Stromal cell of bone marrow (primary cell): Measurements from ENCODE around the gene SESN1.
"Not testable (repeated sequence)": the region's sequence is repeated elsewhere in the genome, so short reads cannot be mapped to it uniquely, and the experiment has no call there.

Experiments
- DNase-seq: peaks from one replicate; pipeline ENCODE4 v3.0.0-alpha.2; 2012; ENCODE audit warnings: low read depth

SESN1 gene

DNA sequence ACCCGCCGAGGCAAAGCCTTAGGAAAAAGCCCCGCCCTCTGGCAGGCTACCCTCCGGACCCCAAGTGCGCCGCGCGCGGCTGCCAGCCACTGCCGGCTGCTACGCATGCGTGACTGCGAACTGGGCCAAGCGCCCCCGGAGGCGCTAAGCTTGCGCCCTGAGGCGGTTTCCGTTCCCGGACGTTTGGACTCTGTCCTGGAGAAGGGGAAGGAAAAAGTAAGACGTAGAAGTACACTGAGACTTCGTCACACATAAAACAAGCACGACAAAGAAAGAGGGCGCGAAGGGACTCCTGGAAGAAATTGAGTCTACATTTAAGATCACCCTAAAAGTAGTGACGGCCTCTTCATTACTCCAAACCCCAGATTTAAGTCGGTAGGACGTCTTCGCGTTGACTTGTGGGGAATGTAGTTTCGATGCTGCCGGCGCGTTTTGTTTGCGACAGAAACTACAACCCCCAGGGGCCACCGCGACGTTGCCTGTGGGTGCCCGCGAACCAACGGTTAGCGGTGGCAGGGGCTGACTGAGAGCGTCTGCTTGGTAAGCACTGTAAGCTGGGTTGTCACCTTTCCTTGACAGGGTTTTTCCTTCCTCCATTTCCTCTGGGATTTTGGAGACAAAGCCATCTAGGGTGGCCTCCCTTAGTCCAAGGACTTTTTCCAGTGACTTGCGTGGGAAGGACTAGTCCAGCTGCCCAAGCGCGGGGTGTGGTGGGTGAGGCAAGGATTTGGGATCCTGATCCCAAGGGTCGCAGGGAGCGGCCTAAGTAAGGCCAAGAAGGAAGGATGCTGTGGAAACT lies 589 bp upstream of the SESN1 start, which contains the start of gene CEP57L1:
CEP57L1 (plus strand) TSS at position 472 of the 799 bp plus-strand sequence. CDS start 49,715 bp downstream, outside the sequence.
- DNase-seq = peak; percentile 92

- no peak for DNase-seq
Observed at GRCh38 chr6:109093732-109094415, 772 bp downstream of the SESN1 start.

GRCh38 chr6:109092074-109092473 lies 2.6 kb downstream of the SESN1 start:
- no peak for DNase-seq

DNA sequence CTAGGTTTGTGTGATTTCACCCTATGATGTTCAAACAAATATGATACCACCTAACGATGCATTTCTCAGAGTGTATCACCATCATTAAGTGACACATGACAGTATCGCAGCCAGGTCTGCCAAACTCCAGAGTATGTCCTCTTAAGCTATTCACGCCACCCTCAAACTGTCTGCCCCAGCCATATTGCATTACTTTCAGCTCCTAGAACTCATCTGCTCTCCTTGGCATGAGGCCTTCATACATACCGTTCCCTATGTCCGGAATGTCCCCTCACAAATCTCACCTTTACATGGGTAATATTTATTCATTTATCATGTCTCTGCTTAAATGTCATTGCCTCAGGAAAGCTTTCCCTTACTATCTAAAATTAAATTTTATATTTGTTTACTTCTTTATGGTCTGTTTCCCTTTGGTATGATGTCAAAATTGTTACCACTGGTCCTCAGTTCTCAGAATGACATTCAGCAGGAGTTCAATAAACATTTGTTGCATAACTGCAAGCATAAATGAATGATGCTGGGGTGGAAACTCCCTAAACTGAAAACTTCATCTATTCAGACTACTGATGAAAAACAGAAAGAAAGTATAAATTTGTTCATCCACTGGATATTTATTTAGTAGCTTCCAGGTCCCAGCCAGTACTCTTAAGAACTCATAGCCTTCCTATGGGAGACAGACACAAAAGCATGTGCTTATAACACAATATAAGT lies 3.2 kb downstream of the SESN1 start:
- no peak for DNase-seq

DNA sequence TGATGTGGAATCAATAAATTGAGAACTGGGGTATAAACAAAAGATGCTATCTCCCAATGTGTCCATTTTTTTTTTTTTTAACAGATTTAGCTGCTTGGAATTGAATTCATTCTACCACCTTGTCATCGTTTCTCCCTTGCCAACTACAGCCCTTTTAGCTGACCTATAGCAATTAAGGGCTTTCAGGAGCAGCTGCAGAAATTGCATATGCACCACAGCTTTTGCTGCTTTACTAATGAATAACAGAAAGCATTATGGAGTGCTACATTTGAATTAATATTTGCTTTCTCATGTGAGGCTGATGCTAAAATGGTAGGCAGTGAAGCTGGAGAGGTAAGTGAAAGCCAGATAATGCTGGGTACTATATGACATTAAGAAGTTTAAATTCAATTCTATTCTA lies 5.7 kb downstream of the SESN1 start:
- no peak for DNase-seq

DNA sequence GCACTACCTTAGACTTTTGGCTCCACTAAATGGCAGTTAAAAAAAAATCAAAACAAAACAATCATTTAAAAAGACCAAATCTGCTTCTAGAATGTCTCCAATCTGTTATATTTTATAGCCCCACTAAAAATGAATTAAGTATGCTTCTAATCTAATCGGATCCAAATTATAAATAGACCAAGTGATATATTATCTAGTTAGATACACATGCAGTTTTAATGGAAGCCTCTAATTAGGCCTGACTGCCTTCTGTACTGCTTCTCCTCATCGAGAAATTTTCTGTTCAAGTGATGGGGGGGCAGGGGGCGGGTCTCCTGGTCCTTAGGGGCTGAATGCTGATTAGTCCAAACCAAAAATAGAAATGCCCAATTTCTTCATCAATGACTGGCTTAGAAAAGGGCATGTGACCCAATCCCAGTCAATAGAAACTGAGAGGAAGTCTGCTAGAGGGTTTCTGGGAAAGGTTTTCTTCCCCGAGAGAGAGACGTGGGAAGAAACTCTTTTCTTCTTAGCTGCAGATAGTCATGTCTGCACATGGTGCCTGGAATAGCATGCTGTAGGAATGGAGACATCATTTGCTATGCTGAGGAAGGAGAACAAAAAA lies 6.9 kb downstream of the SESN1 start:
- no peak for DNase-seq

DNA sequence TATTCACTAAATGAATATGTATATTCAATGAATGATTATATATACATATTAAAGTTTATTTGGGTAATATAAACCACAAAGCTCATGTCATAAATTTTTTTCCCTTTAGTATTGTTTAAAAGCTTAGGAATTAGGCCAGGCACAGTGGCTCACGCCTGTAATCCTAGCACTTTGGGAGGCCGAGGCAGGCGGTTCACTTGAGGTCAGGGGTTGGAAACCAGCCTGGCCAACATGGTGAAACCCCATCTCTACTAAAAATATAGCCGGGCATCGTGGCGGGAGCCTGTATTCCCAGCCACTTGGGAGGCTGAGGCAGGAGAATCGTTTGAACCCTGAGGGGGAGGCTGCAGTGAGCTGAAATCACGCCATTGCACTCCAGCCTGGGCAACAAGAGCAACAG lies 10.5 kb downstream of the SESN1 start:
- DNase-seq = not testable (repeated sequence)

DNA sequence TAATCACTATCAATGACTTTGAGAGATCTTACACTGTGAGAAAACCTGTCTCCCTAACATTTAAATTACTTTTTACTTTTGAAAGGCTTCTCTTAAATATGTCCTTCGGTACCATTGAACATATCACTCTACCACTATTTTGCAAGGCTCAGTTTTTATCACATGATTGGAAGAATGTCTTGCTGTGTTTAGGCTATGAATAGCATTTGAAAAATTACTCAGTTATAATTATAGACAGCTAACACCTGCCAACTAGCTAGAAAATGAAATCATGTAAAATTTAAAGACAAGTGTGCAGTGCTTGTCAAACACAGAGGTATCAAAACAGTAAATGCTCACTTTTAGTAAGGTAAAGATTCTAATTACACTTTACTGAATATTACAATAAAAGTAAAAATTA lies 11.0 kb downstream of the SESN1 start:
- DNase-seq = no peak

DNA sequence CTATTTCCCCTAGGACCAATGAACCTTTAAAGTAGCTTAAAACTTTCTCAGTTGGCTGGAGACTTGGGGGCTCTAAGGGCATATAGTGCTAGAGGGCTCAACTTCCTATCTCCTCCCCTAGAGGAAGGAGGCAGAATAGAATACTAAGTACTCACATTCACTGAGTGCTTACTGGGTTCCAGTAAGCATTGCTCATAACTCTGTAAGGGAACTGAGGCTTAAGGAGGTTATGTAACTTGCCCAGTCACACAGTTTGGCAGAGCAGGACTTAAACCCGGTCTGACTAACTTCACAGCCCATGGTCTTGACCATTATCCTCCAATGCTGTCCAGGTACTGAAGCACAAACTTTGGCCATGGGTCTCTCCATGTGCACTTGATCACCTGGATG lies 12.5 kb downstream of the SESN1 start:
- peak; percentile 85 for DNase-seq

DNA sequence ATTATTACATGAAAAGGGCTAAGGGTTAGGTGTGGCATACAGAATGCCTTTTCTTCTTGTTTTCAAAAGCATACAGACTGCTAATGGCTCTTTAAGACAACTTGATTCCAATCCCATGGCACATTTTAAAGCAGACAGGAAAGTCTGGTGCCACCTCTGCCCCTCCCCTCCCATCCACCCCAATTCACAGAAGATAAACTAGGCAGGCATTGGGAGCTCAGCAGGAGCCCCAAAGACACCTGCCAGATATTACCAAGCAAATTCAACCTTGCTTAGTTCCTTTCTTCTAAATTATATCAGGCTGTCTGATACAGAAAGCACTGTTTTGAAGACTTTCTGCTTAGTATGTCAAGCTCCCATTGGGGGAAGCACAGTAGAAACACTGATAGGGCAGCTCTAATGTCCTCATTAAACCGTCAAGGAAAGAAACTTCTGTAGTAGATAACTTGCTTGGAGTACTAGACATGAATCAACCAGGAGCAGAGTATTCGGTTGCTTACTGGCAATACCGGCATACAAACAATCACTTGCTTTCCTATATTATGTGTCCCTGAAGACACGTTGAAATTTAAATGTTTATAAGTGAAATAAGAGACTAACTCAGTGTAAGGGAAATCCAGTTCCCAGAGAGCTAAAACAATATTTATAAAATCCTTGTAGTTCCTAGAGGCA lies 13.0 kb downstream of the SESN1 start:
- no peak for DNase-seq

DNA sequence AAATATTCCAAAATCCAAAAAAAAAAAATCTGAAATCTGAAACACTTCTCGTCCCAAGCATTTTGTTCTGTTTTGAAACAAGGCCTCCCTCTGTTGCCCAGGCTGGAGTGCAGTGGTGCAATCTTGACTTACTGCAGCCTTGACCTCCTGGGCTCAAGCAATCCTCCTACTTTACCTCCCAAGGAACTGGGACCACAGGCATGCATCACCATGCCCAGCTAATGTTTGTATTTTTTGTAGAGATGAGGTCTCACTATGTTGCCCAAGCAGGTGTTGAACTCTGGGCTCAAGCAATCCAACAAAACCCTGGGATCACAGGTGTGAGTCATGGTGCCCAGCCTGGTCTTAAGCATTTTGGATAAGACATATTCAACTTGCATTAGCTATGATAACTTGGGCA lies 13.6 kb downstream of the SESN1 start:
- DNase-seq = no peak

DNA sequence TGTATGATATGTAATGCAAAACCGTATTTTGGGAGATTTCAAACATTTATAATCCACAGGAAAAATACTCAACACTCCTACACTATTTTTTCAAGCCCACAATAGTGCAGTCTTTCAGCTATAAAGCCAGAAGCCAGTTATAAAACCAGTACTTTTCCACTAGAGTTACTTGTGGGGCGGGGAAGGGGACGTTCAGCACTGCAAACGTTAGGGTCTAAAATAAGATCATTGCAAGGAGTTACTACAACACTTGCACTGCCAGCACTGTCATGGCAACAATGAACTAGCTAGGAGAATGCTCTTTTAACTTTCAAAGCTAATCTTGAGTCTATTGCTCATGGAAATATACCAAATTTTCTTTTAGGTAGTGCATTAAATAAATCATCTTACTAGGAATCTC lies 14.7 kb downstream of the SESN1 start:
- DNase-seq = peak; percentile 24

- no peak for DNase-seq
Observed at GRCh38 chr6:109076377-109076776, 18.3 kb downstream of the SESN1 start.

DNA sequence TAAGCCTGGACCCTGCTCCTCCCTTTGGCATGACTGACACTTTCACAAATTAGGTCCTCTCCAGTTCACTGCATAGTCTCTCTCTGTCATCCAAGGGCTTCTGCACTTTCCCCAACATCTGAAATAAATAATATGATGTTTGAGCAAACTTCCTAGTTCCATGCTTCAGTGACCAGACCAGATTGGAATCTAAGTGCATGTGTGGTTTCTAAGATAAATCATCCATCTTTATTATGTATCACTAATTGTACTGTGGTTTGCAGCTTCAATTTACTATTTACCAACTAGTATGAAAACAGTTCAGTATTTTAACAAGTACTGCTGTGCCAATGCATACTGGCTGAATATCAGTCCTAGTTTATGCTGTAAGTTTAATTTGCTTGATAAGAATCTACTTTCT lies 18.7 kb downstream of the SESN1 start:
- no peak for DNase-seq

DNA sequence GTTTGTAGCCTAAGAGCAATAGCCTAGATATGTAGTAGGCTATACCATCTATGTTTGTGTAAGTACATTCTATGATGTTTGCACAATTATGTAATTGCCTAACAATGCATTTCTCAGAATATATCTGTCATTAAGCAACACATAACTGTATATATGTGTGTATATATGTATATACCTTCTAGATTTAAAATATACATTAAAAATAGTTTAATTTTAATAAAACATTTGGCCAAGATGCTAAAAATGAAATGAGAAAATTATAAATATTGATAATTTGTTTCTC lies 20.6 kb downstream of the SESN1 start:
- DNase-seq = no peak

DNA sequence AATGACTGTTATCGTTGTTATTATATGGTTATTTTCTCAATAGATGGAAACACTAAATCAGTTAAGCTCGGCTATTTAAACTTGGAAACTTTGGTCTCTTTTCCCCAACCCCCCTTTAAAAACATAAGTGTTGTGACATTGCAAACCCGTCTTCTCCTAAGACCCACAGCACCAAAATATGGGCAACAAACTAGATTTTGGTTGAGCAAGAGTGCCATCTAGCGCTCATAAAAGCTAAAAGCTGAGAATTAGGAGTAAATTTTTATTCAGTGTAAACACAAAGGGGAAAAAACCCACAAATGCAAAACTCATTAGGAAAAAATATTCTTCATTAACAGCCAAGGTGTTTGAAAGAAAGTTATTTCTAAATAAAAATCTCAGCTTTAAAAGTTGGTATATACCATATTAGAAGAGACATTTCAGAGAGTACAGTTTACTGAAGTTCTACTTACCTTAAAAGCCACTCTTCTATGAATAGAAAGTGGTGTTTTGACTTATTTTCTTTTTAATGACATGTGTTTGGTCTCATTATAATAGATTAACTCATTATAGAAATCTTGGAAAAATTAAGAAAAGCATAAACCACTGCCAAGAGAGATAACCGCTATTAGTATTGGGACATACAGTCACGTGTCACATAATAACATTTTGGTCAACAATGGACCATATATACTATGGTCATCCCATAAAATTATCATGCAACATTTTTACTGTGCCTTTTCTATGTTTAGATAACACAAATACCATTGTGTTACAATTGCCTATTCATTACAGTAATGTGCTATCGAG lies 21.1 kb downstream of the SESN1 start:
- DNase-seq = peak; percentile 54

DNA sequence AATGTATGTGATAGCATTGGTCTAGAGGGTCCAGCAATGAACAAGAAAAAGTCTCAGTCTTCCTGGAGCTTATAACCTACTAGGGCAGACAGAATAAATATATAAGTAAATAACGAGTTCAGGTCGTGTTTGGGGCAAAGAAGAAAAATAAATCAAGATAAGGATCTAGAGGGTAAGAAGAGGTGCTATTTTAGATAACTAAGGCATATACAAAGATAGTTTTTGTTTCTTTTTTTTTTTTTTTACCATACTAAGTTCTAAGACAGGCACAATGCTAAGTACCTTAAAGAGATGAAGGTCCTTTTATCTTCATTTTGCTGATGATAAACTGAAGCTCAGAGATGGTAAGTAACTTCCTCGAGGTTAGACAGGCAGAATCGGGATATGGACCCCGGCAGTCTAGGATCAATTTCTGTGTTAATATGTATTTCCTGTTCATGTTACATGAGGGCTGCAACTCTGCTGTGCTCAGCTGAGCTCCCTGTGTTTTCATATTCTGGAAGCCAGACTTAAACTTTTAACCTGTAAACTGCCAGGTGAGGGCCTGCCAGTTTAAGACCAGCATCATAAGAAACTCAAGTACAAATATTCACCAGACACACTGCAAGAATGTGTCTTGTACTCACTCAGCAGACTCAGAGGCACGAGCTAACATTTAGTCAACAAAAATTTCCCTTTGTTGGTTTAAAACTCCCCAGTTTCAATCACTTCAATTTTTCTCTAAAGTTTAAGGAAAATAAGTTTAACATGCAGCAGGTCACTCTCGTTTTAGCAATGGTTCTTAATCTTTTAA lies 23.3 kb downstream of the SESN1 start:
- no peak for DNase-seq

DNA sequence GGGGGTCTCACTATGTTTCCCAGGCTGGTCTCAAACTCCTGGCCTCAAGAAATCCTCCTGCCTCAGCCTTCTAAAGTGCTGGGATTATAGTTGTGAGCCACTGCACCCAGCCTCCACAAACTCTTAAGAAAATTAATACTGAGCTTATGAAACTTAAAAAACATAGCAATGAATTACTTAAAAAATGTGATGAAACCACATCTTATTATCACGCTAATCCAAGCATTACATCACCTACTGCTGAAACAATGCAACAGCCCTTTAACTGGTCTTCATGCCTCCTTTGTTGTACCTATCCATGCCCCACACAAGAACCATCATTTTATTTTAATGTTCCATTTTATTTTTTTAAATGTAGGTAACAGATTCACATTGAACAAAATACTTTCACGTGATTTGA lies 24.9 kb downstream of the SESN1 start:
- DNase-seq = no peak

DNA sequence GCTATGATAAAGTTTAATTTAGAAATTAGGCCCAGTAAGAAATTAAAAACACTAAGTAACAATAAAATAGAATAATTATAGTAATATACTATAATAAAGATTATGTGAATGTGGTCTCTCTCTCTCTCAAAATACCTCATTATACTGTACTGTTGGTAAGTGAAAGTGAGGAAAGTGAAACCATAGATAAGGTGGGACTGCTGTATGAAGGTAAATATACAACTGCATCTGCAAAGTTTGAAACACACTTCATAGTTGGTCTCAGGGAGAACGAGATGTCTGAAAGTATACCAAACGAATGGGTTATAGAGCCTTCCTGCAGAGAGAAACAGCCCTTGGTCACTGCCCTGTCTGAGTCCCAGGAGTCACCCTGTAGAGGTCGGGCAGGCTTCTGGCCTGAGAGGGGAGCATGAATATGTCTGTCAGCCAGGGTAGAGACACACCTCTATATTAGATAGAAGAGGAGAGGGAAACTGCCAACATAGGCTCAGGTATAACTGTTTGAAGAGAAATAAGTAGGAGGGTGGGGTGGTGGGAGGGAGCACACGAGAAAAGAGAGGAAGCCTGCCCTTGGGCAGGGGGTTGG lies 31.8 kb downstream of the SESN1 start:
- no peak for DNase-seq

DNA sequence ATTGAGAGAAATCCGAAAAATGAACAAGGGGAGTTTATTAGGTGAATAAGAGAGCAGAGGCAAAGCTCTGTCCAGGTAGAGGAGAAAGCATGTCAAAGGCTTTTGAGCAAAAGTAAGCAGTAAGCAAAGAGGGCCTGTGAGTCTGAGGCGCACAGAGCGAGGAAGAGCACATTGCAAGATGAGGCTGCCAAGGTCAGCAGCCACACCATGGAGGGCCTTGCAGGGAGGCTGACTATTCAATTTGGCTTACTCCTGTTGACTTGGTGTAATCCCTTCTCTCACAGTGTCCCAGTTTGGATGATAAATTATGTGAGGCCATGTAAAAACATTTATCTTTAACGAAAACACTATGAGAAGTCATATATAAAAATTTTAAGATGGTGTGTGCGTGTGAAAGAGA lies 32.4 kb downstream of the SESN1 start:
- no peak for DNase-seq
